ENCODE results near the gene TNNC2. TPM values are rescaled to one million over a fixed set of nuclear protein-coding genes. Genes with fewer than 3 reads are reported as not detected.

Gene TNNC2
- total and polyA plus RNA-seq, 2 experiments from 2014 or later: 0.59 to 32.5 TPM

DNA sequence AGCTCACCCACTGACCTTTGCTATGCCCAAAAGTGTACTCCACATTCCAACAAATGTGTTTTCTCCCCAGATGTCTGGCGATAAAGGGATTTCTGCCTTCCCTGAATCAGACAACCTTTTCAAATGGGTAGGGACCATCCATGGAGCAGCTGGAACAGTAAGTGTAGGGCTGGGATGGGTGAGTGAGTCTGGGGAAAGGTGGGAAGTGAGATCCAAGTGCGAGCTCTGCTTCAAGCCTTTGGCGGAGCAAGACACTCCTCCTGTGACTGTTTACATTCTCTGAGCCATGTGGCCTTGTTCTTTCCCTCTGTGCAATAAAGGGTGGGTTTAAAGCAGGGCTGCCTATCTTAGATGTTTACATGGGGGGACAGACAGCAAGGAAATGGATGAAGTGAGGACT lies 12.8 kb downstream of the TNNC2 start:
- H3K4me1 Mint-ChIP-seq: peaks cover 19% of the 10 kb centered on the region
- no peak for TF ChIP-seq POLR2AphosphoS5 (IDR thresholded peaks at IDR 0.05; ENCODE audit: low read depth)
- TF ChIP-seq, protein P1, sequence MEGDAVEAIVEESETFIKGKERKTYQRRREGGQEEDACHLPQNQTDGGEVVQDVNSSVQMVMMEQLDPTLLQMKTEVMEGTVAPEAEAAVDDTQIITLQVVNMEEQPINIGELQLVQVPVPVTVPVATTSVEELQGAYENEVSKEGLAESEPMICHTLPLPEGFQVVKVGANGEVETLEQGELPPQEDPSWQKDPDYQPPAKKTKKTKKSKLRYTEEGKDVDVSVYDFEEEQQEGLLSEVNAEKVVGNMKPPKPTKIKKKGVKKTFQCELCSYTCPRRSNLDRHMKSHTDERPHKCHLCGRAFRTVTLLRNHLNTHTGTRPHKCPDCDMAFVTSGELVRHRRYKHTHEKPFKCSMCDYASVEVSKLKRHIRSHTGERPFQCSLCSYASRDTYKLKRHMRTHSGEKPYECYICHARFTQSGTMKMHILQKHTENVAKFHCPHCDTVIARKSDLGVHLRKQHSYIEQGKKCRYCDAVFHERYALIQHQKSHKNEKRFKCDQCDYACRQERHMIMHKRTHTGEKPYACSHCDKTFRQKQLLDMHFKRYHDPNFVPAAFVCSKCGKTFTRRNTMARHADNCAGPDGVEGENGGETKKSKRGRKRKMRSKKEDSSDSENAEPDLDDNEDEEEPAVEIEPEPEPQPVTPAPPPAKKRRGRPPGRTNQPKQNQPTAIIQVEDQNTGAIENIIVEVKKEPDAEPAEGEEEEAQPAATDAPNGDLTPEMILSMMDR (conservative IDR thresholded peaks at IDR 0.05; ENCODE audit: low read depth in 2 of 2): no peak
- TF ChIP-seq ZNF331 (CRISPR knock-in tag; IDR thresholded peaks at IDR 0.05; ENCODE audit: low read depth): no peak
- TF ChIP-seq NANOG (IDR thresholded peaks at IDR 0.05; ENCODE audit: borderline replicate concordance): no peak
- no peak for TF ChIP-seq EZH2 (IDR thresholded peaks at IDR 0.05; ENCODE audit: low read depth, unreplicated experiment)
- no peak for TF ChIP-seq JUNB (IDR thresholded peaks at IDR 0.05; ENCODE audit: unreplicated experiment)
- TF ChIP-seq CREB1 (CRISPR knock-in tag; IDR thresholded peaks at IDR 0.05; ENCODE audit: low read depth): no peak
- TF ChIP-seq, protein P2, sequence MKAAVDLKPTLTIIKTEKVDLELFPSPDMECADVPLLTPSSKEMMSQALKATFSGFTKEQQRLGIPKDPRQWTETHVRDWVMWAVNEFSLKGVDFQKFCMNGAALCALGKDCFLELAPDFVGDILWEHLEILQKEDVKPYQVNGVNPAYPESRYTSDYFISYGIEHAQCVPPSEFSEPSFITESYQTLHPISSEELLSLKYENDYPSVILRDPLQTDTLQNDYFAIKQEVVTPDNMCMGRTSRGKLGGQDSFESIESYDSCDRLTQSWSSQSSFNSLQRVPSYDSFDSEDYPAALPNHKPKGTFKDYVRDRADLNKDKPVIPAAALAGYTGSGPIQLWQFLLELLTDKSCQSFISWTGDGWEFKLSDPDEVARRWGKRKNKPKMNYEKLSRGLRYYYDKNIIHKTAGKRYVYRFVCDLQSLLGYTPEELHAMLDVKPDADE (IDR thresholded peaks at IDR 0.05): no peak
- TF ChIP-seq, protein P3, sequence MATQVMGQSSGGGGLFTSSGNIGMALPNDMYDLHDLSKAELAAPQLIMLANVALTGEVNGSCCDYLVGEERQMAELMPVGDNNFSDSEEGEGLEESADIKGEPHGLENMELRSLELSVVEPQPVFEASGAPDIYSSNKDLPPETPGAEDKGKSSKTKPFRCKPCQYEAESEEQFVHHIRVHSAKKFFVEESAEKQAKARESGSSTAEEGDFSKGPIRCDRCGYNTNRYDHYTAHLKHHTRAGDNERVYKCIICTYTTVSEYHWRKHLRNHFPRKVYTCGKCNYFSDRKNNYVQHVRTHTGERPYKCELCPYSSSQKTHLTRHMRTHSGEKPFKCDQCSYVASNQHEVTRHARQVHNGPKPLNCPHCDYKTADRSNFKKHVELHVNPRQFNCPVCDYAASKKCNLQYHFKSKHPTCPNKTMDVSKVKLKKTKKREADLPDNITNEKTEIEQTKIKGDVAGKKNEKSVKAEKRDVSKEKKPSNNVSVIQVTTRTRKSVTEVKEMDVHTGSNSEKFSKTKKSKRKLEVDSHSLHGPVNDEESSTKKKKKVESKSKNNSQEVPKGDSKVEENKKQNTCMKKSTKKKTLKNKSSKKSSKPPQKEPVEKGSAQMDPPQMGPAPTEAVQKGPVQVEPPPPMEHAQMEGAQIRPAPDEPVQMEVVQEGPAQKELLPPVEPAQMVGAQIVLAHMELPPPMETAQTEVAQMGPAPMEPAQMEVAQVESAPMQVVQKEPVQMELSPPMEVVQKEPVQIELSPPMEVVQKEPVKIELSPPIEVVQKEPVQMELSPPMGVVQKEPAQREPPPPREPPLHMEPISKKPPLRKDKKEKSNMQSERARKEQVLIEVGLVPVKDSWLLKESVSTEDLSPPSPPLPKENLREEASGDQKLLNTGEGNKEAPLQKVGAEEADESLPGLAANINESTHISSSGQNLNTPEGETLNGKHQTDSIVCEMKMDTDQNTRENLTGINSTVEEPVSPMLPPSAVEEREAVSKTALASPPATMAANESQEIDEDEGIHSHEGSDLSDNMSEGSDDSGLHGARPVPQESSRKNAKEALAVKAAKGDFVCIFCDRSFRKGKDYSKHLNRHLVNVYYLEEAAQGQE (IDR thresholded peaks at IDR 0.05; ENCODE audit: unreplicated experiment): no peak
- no peak for TF ChIP-seq ZNF114 (CRISPR knock-in tag; IDR thresholded peaks at IDR 0.05)
- TF ChIP-seq, protein P4, sequence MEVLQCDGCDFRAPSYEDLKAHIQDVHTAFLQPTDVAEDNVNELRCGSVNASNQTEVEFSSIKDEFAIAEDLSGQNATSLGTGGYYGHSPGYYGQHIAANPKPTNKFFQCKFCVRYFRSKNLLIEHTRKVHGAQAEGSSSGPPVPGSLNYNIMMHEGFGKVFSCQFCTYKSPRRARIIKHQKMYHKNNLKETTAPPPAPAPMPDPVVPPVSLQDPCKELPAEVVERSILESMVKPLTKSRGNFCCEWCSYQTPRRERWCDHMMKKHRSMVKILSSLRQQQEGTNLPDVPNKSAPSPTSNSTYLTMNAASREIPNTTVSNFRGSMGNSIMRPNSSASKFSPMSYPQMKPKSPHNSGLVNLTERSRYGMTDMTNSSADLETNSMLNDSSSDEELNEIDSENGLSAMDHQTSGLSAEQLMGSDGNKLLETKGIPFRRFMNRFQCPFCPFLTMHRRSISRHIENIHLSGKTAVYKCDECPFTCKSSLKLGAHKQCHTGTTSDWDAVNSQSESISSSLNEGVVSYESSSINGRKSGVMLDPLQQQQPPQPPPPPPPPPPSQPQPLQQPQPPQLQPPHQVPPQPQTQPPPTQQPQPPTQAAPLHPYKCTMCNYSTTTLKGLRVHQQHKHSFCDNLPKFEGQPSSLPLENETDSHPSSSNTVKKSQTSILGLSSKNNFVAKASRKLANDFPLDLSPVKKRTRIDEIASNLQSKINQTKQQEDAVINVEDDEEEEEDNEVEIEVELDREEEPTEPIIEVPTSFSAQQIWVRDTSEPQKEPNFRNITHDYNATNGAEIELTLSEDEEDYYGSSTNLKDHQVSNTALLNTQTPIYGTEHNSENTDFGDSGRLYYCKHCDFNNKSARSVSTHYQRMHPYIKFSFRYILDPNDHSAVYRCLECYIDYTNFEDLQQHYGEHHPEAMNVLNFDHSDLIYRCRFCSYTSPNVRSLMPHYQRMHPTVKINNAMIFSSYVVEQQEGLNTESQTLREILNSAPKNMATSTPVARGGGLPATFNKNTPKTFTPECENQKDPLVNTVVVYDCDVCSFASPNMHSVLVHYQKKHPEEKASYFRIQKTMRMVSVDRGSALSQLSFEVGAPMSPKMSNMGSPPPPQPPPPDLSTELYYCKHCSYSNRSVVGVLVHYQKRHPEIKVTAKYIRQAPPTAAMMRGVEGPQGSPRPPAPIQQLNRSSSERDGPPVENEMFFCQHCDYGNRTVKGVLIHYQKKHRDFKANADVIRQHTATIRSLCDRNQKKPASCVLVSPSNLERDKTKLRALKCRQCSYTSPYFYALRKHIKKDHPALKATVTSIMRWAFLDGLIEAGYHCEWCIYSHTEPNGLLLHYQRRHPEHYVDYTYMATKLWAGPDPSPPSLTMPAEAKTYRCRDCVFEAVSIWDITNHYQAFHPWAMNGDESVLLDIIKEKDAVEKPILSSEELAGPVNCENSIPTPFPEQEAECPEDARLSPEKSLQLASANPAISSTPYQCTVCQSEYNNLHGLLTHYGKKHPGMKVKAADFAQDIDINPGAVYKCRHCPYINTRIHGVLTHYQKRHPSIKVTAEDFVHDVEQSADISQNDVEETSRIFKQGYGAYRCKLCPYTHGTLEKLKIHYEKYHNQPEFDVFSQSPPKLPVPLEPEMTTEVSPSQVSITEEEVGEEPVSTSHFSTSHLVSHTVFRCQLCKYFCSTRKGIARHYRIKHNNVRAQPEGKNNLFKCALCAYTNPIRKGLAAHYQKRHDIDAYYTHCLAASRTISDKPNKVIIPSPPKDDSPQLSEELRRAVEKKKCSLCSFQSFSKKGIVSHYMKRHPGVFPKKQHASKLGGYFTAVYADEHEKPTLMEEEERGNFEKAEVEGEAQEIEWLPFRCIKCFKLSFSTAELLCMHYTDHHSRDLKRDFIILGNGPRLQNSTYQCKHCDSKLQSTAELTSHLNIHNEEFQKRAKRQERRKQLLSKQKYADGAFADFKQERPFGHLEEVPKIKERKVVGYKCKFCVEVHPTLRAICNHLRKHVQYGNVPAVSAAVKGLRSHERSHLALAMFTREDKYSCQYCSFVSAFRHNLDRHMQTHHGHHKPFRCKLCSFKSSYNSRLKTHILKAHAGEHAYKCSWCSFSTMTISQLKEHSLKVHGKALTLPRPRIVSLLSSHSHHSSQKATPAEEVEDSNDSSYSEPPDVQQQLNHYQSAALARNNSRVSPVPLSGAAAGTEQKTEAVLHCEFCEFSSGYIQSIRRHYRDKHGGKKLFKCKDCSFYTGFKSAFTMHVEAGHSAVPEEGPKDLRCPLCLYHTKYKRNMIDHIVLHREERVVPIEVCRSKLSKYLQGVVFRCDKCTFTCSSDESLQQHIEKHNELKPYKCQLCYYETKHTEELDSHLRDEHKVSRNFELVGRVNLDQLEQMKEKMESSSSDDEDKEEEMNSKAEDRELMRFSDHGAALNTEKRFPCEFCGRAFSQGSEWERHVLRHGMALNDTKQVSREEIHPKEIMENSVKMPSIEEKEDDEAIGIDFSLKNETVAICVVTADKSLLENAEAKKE (CRISPR knock-in tag; IDR thresholded peaks at IDR 0.05): no peak
- no peak for TF ChIP-seq STAT1 (IDR thresholded peaks at IDR 0.05; ENCODE audit: unreplicated experiment)
- TF ChIP-seq EZH2phosphoT487 (IDR thresholded peaks at IDR 0.05; ENCODE audit: unreplicated experiment): no peak
- peaks cover 5% of the 10 kb centered on the region for H3K27me3 Mint-ChIP-seq (ENCODE audit: insufficient read depth, low read depth, poor library complexity)
- H3K36me3 Mint-ChIP-seq (ENCODE audit: low read depth): peaks cover 71% of the 10 kb centered on the region
- H2AFZ ChIP-seq: no peak overlapping the region
- peaks cover 26% of the 10 kb centered on the region for H3K79me2 ChIP-seq (replicated peaks; ENCODE audit: insufficient read depth)
- peaks cover 42% of the 10 kb centered on the region for H3K36me3 ChIP-seq (ENCODE audit: insufficient read depth)
- peaks cover 14% of the 10 kb centered on the region for H3K4me1 ChIP-seq (ENCODE audit: insufficient read depth)
- H3K4me3 Mint-ChIP-seq: peak overlapping the region; percentile 50; the same call in 2 of the 3 replicates
- no peak overlapping the region for H3K4me2 ChIP-seq
- H3K27ac Mint-ChIP-seq: no peak overlapping the region
- no peak overlapping the region for H3K4me3 ChIP-seq
- H3K27ac ChIP-seq (ENCODE audit: low read depth): peak overlapping the region; percentile 50; the same call in 1 of the 2 replicates
- no peak for ATAC-seq
- peaks cover 12% of the 10 kb centered on the region for H4K20me1 ChIP-seq (replicated peaks; ENCODE audit: insufficient read depth)
- no peaks in the 10 kb centered on the region for H3K9me2 ChIP-seq (ENCODE audit: insufficient read depth)
- peaks cover 45% of the 10 kb centered on the region for H3F3A ChIP-seq (replicated peaks; ENCODE audit: low read depth)
- DNase-seq (ENCODE audit: low spot score): no peak
- H3K27me3 ChIP-seq (ENCODE audit: insufficient read depth): no peaks in the 10 kb centered on the region
- no peaks in the 10 kb centered on the region for H3K9me3 Mint-ChIP-seq

Measured in GM23338 (cell line).